Measurements from ENCODE around the gene FOXP1.

Gene FOXP1

DNA sequence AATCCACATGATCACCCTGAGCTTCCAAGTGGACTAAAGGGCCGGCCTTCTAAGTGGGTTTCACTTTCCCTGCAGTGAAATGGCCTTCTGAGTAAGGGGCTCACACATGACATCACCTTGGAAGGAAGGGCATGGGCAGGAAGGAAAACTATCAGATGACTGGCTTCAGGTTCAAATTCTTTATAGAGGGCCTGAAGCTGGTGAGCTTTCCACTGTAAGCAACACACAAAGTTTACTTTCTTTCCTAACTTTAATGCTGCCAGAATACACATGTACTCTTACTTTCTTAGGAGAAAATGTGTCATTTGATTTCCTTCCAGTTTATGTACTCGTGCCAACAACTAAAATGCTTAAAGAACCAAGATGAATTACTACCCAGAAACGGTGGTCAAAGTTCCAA is 475.6 kb downstream of the FOXP1 start:
- no peak overlapping the region for H3K4me3 ChIP-seq (ENCODE audit: control insufficient read depth, low read depth, low read length)
- DNase-seq (ENCODE audit: low read depth) = peak; percentile 68
- TF ChIP-seq, protein P1, sequence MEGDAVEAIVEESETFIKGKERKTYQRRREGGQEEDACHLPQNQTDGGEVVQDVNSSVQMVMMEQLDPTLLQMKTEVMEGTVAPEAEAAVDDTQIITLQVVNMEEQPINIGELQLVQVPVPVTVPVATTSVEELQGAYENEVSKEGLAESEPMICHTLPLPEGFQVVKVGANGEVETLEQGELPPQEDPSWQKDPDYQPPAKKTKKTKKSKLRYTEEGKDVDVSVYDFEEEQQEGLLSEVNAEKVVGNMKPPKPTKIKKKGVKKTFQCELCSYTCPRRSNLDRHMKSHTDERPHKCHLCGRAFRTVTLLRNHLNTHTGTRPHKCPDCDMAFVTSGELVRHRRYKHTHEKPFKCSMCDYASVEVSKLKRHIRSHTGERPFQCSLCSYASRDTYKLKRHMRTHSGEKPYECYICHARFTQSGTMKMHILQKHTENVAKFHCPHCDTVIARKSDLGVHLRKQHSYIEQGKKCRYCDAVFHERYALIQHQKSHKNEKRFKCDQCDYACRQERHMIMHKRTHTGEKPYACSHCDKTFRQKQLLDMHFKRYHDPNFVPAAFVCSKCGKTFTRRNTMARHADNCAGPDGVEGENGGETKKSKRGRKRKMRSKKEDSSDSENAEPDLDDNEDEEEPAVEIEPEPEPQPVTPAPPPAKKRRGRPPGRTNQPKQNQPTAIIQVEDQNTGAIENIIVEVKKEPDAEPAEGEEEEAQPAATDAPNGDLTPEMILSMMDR (conservative IDR thresholded peaks at IDR 0.05; ENCODE audit: control insufficient read depth, insufficient read depth, low read depth, low read length) = no peak

DNA sequence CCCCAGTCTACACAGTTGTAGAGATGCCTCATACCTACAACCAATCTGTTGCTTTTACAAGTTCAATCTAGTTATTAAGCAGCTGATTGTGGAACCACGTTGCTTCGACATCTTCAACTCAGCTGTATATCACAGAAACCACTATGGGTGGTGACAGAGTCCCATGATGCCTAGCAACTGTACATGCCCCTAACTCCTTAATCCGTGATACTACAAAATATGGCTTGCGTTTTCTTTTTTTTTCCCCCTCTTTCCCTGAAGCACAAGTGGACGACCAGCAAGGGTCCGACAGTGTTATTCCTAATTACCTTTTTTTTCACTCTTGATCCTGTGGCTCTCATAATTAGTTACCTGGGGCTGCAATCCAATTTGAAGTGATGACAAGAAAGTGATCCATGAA is 478.6 kb downstream of the FOXP1 start:
- no peak overlapping the region for H3K4me3 ChIP-seq (ENCODE audit: control insufficient read depth, low read depth, low read length)
- TF ChIP-seq, protein P1 (conservative IDR thresholded peaks at IDR 0.05; ENCODE audit: control insufficient read depth, insufficient read depth, low read depth, low read length) = no peak
- DNase-seq (ENCODE audit: low read depth) = no peak

- DNase-seq (ENCODE audit: low read depth) = no peak
- no peak overlapping the region for H3K4me3 ChIP-seq (ENCODE audit: control insufficient read depth, low read depth, low read length)
- TF ChIP-seq, protein P1 (conservative IDR thresholded peaks at IDR 0.05; ENCODE audit: control insufficient read depth, insufficient read depth, low read depth, low read length) = no peak
Measured at GRCh38 chr3:71104556-71104955, 479.0 kb downstream of the FOXP1 start.

- DNase-seq (ENCODE audit: low read depth) = peak; percentile 96
- no peak overlapping the region for H3K4me3 ChIP-seq (ENCODE audit: control insufficient read depth, low read depth, low read length)
- TF ChIP-seq, protein P1 (conservative IDR thresholded peaks at IDR 0.05; ENCODE audit: control insufficient read depth, insufficient read depth, low read depth, low read length) = no peak
Measured at GRCh38 chr3:71104121-71104541, 479.4 kb downstream of the FOXP1 start.

DNA sequence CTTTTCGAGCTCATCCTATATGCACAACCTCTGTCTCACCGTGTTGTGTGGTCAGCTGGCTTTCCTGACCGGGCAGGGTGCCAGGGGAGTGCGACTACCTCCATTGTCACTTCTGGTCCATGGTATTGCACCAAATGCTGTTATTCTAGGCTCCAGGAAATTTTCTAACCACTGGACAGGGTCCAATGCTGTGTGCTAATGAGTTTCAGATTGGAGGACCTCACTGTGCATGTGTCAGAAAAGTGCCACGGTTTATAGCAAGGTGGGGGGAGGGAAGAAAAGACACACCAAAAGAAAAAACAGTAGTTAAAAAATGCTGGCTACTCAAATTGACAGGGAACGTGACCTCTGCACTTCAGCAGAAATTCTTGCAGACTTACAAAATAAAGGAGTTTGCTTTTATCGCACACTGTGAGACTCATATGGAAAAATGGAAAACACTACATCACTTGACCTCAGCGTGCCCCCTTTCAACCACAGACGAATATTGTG is 480.1 kb downstream of the FOXP1 start:
- no peak overlapping the region for H3K4me3 ChIP-seq (ENCODE audit: control insufficient read depth, low read depth, low read length)
- TF ChIP-seq, protein P1 (conservative IDR thresholded peaks at IDR 0.05; ENCODE audit: control insufficient read depth, insufficient read depth, low read depth, low read length) = no peak
- peak; percentile 90 for DNase-seq (ENCODE audit: low read depth)

DNA sequence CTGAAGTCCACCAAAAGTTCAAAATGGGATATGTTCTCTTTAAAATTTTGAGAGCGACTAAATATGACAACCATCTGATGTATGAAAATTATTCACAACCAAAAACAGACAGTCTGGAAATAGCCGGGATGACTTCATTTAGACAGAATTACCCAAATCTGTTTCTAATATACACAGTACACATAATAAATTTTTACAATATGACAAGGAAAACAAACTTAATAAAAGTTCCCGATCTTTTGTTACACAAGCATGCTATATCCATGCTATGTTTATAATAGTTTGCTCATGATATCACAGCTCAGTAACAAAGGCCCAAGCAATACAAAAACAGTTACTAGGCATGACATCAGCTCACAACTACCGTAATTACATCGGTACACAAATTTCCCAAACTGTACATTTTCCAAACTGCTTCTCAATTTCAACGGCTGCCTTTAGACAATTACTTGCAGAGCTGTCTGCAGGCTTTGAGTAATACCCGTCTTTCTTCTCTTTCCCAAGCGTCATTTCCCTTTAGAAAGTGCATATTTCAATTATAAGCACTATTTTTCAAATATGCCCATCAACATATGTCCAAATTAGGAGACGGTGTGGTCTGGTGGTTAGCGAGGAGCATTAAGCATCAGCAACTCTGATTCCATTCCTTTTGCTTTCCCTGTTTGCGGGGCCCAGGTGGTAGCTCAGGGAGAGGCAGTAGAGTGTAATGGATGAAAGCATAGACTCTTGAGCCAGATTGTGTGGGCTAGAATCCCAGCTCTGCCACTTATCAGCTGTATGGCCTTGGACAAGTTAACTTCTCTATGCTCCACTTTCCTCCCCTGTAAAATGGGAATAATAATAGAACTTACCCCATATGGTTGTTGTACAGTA is 481.2 kb downstream of the FOXP1 start:
- no peak overlapping the region for H3K4me3 ChIP-seq (ENCODE audit: control insufficient read depth, low read depth, low read length)
- TF ChIP-seq, protein P1 (conservative IDR thresholded peaks at IDR 0.05; ENCODE audit: control insufficient read depth, insufficient read depth, low read depth, low read length) = no peak
- DNase-seq (ENCODE audit: low read depth) = peak; percentile 98
